Stimulated activated CD4-positive, alpha-beta T cell treated with anti-CD3 and anti-CD28 coated beads, TNF-alpha, amount 100 ng/mL, for 4 hours (primary cell): ENCODE data around the gene DCC.

Experiments used
- DNase-seq, 3 experiments: peaks; one replicate each; pipeline ENCODE4 v3.0.0-alpha.2; 2020; ENCODE audit warnings: low read depth in 3 of 3

Gene DCC

DNA sequence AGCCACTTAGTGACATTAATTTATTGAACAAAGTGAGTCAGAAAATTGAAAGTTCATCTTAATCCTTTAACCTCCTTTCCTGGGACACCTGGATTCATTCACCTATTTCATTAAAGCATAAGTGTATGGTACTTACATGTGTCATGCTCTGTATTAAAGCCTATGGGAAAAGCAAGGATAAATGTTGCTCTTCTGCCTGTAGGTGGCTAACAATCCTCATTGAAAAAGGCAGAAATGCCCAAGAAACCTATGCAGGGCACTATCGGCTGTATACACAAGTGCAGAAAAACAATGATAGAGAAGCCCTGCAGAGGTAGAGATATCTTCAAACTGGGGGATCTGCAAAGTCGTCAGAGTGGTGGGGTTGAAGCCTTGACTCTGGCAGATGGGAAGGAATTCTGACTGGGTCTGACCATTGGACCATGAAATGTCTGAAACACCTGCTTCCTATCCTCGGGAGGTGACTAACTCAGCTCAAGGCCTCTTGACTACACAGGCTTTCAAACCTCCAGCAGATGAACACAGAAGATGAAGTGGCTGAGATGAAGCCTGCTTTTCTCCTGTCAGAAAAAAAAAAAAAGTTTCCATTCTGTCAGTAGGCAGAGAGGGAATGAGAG is 83.1 kb downstream of the DCC start:
- no peak for DNase-seq

DNA sequence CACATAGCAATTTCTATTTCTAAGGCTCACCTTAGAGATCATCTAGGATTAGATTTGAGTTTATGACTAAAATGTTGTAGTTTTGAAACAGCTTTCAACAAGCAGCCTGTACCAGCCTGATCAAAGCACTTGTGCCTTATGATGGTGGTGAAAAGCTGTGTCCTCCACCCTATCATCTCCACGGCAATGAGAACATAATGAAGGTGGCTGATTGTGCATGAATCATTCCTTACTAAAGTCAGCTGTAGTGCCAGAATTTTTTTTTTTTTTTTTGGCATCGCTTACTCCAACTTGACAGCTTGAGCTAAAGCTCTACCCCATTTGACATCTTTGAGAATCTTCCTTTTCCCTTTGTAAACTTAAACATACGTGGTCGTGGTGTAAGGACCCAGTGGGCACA is 86.0 kb downstream of the DCC start:
- no peak for DNase-seq

DNA sequence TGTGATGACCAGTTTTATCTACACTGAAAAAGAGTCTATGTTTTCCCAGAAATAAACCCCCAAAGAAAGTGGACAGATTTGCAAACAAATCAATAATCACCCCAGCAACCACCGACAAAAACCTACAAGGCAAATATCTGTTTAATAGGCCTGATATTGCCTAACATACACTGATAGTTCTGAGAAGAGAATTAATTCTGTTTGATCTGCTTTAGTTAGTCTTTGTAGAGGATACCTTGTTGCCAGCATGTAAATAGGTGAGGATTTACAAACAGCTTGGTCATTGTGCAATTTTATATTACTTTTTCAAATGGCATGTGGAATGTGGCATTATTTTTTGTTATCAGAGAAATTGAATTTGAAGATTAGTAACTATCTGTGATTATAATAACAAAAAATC is 86.5 kb downstream of the DCC start:
- DNase-seq = no peak

DNA sequence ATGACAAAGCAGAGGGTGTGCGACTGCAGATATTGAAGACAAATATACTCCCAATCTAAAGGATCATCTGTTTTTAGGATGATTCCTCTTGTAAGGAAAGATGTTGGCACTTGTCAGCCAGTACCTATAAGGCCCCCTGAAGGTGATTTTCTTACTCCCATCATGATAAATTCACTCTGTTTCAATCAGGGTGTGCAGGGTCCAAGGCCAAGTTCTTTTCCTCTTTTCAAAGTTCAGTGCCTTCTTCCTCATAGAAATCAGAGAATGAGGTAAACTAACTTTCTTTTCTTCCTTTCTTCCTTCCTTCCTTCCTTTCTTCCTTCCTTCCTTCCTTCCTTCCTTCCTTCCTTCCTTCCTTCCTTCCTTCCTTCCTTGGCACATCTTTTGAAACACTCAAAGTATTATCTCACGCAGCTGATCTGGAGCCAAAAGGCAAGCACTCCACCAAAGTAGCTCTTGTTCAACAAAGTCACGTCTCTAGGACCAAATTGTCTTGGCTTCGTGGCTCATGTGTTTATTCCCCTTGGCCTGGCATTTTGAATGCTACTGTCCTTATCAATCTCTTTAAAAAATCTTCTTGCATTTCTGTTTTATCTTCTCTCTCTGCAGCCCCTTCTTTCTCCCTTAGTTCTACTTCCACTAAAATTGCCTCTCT is 87.7 kb downstream of the DCC start:
- no peak for DNase-seq

DNA sequence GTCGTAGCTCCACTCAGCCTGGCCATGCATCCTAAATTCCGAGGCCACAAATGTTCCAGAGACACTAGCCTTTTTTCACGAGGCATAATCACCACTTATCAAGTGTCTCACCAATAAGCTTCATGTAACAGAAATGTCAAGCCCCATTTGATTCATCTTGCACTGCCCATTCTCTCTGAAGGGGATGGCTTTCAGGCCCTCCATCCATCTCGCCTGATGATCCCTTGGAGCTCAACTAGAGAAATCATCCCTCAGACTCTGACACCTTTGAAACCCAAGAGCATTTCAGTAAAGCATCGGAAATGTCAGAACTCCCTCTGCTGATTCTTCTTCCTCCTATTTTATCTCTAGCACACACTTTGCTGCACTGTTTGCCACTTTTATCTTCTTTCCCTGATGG is 91.7 kb downstream of the DCC start:
- no peak for DNase-seq

DNA sequence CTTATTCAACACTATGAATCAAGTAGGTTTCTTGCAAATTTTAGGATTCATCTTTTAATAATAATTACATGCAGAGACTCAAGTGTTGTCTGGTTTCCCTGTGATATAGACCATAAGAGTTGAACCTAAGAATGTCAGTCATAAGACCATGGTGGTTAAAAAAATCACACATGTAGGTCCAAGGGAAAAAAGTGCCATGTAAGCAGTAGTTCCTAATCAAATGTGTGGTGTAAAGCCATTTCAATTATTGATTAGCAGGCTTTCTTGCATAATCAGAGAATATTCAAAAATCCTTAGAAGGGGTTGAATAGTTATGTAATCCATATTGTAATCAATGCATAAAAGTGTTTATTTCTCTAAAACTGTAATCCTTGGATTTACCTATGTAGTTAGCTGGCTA is 93.8 kb downstream of the DCC start:
- DNase-seq = no peak

- no peak for DNase-seq
These were observed 95.3 kb downstream of the DCC start for GRCh38 chr18:52435301-52435700.

- DNase-seq = no peak
These were observed 97.2 kb downstream of the DCC start for GRCh38 chr18:52437161-52437560.

GRCh38 chr18:52439457-52439856 is 99.5 kb downstream of the DCC start:
- DNase-seq = no peak

DNA sequence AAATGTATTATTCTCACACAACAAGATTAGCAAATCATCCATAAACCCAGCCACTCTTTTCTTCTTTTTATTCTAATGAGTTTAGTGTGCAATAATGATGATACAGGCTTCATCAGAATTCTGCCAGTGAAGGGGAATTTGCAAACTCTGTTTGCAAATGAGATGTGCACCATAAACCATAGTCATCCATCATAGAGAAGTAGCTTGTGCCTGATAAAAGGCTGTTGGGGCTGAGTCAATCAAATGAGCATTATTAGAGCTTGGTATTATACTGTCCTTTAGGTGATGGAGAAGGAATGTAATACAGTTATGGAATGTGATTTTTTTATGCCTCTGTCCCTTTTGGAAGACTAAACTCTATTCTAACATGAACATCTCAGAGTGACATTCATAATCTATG is 101.8 kb downstream of the DCC start:
- no peak for DNase-seq

- no peak for DNase-seq
These were observed 102.7 kb downstream of the DCC start for GRCh38 chr18:52442686-52443085.

- no peak for DNase-seq
These were observed 111.3 kb downstream of the DCC start for GRCh38 chr18:52451256-52451655.

- no peak for DNase-seq
These were observed 111.9 kb downstream of the DCC start for GRCh38 chr18:52451851-52452250.

DNA sequence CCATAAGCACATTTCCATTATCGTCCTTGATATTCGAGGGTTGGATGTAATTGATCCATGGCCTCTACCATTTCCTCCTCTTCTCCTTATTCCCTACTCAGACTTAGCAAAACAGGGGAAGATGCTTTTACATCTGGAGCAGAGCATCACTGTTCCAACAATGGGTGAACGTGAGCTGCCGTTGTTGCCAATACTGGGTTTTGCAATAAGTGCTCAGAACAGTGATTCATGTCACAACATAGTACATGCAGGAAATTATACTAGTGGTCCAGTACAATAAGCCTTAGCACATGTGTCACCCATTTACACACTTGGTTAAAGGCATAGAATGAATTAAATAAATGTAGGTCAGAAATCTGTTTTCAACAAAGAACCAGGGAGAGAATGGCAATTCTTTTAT is 112.4 kb downstream of the DCC start:
- DNase-seq = no peak

DNA sequence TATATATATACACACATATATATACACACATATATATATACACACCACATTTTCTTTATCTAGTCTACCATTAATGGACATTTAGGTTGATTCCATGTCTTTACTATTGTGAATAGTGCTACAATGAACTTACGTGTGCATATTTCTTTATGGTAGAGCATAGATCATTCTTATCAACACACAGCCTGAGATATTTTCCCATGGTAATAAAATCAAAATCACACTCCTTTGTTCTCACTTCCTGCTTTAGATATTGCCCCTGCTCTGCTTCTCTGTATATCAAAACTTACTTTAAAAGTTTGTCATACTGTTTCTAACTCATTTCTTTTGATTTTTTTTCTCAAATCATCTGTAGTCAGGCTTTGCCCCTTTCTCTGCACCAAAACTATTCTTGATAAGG is 119.9 kb downstream of the DCC start:
- DNase-seq = no peak

- no peak for DNase-seq
These were observed 122.9 kb downstream of the DCC start for GRCh38 chr18:52462853-52463252.

DNA sequence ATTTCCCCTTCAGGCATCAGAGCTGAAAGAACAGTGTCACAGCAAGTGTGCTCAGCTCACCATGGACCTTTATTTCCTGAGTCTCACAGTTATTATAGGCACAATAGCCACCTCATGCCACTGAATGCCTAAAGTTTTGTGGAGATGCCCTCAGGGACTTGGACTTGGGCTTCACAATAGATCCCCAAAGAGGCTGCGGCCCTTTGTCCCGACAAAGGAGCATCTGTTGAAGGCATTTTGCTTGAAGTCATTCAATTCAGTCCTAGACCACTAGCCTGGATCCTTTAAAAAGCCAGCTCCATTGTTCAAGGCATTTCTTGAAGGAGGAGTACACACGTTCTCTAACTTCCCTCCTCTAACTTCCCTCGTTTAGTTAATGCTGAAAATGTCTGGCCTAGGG is 125.4 kb downstream of the DCC start:
- no peak for DNase-seq

DNA sequence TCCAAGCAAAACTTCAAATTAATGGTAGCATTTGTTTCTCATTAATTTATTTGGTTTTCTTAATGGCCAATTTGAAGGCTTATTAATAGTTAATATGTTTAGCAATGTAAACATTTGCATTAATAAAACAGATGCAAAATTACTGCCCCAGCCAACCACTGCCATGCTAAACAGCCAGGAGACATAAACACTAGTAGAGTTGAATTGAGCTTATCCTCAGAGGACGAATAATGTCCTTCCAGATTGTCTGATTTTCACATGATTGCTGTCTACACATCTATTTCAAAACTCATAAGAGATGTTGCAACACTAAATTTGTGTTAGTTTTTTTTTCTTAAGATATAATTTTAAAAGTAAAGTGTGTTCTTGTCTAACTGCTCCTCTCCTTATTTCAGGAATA is 128.5 kb downstream of the DCC start:
- no peak for DNase-seq

- no peak for DNase-seq
These were observed 135.3 kb downstream of the DCC start for GRCh38 chr18:52475325-52475724.

DNA sequence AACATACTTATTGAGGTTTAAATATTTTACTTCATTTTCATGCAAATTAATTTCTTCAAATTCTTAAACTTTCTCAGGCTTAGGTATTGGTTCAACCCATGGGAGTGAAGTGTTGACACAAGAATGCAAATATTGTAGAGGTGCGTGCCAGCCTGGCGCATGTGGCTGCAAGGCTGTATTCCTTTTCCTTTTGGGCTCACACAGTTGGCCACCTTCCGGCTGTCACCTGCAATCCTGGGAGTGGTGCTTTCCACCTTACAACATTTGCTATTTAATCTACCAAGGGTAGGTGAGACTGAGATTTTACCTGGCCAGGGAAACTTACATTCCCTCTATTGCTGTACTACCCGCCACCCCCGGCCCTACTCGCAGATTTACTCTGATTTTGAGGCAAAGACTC is 141.1 kb downstream of the DCC start:
- no peak for DNase-seq

GRCh38 chr18:52484977-52485376 is 145.0 kb downstream of the DCC start:
- DNase-seq = no peak

GRCh38 chr18:52486052-52486451 is 146.1 kb downstream of the DCC start:
- no peak for DNase-seq

DNA sequence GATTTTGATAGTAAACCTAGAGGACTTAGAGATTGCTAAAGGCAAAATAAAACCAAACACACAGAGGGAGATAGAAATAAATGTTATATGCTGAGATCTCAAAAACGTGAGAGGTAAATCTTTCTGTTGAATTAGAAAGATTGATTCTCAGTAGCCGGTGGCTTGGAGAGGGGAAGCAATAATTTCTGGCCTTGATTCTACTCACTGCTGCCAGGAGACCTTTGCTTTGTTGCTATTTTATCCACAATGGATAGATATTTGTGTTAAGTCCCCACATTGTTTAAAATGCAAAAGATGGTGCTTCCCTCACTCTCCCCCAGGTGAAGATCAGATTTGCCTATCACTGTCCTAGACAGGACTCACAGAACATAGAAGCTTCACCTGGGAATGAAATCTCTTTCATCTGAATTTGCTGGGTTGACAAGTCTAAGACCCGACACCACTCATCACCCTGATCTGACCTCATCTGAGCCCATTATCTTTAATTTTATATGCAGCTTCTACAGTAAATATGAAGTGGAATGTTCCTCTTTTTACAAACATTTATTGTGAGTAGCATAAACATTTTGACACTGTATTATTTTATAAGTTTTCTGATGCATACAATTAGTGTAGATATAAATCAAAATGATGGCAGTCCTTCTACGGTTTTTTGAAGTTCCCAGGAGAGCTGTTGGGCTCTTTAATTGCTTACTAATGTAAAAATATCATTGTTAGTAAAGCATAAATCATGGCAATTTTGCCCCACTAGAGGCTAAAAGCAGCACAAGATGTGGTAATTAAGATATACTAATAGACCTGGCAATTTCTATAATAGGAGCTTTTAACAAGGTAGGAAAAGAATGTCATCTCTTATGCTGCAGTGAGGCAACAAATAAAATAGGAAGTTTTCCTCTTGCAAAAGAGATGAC is 149.7 kb downstream of the DCC start:
- no peak for DNase-seq
